Nephron (organoid): ENCODE results near the gene PODXL2.
"Not testable (repeated sequence)": the region's sequence is repeated elsewhere in the genome, so short reads cannot be mapped to it uniquely, and the experiment has no call there.

Experiments used
- H3K27ac Mint-ChIP-seq, 3 experiments: 2 replicates each; pipeline ENCODE4 v1.8.0; 2020; ENCODE audit warnings: mixed read lengths in 3 of 3, mild to moderate bottlenecking in 2 of 3, moderate library complexity in 1 of 3
- H3K27me3 Mint-ChIP-seq: 2 replicates; pipeline ENCODE4 v1.8.0; 2021; ENCODE audit warnings: low read depth, mild to moderate bottlenecking, moderate library complexity, mixed read lengths
- H3K36me3 Mint-ChIP-seq: 2 replicates; pipeline ENCODE4 v1.8.0; 2020; ENCODE audit warnings: low read depth, mixed read lengths
- H3K4me1 Mint-ChIP-seq: 2 replicates; pipeline ENCODE4 v1.8.0; 2020; ENCODE audit warnings: mixed read lengths
- H3K4me3 Mint-ChIP-seq, 3 experiments: 2 replicates each; pipeline ENCODE4 v1.8.0; 2020; ENCODE audit warnings: mild to moderate bottlenecking in 3 of 3, mixed read lengths in 3 of 3, moderate library complexity in 2 of 3
- H3K9me3 Mint-ChIP-seq: 2 replicates; pipeline ENCODE4 v1.8.0; 2020; ENCODE audit warnings: mixed read lengths
- TF ChIP-seq, protein P1 (sequence below), 3 experiments: fragments of 200-600 bp; sonication (generic); IDR thresholded peaks; one replicate each; pipeline ENCODE4 v1.5.0; 2021; ENCODE audit warnings: antibody characterized with exemption in 3 of 3; ENCODE audit not compliant: unreplicated experiment in 3 of 3

PODXL2 gene

GRCh38 chr3:127604035-127604434, 24.9 kb upstream of the PODXL2 start:
- peaks cover 61% of the 10 kb centered on the region for H3K36me3 Mint-ChIP-seq
- H3K27me3 Mint-ChIP-seq: no peaks in the 10 kb centered on the region
- peaks cover 6% of the 10 kb centered on the region for H3K4me1 Mint-ChIP-seq
- H3K9me3 Mint-ChIP-seq: no peaks in the 10 kb centered on the region
- H3K27ac Mint-ChIP-seq: no peak overlapping the region
- TF ChIP-seq, protein P1, sequence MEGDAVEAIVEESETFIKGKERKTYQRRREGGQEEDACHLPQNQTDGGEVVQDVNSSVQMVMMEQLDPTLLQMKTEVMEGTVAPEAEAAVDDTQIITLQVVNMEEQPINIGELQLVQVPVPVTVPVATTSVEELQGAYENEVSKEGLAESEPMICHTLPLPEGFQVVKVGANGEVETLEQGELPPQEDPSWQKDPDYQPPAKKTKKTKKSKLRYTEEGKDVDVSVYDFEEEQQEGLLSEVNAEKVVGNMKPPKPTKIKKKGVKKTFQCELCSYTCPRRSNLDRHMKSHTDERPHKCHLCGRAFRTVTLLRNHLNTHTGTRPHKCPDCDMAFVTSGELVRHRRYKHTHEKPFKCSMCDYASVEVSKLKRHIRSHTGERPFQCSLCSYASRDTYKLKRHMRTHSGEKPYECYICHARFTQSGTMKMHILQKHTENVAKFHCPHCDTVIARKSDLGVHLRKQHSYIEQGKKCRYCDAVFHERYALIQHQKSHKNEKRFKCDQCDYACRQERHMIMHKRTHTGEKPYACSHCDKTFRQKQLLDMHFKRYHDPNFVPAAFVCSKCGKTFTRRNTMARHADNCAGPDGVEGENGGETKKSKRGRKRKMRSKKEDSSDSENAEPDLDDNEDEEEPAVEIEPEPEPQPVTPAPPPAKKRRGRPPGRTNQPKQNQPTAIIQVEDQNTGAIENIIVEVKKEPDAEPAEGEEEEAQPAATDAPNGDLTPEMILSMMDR (IDR thresholded peaks at IDR 0.05; ENCODE audit: unreplicated experiment in 3 of 3): no peak
- H3K4me3 Mint-ChIP-seq: no peak overlapping the region

DNA sequence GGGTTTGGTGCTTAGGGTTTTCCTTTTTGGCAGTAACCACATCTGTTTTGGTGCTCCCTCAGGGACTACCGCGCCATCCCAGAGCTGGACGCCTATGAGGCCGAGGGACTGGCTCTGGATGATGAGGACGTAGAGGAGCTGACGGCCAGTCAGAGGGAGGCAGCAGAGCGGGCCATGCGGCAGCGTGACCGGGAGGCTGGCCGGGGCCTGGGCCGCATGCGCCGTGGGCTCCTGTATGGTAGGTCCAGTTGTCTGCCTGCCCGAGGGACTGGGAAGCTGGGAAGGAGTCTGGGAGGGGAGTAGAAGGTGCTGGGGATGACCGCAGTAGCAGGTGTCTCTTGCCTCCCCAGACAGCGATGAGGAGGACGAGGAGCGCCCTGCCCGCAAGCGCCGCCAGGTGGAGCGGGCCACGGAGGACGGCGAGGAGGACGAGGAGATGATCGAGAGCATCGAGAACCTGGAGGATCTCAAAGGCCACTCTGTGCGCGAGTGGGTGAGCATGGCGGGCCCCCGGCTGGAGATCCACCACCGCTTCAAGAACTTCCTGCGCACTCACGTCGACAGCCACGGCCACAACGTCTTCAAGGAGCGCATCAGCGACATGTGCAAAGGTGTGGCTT, 24.3 kb upstream of the PODXL2 start:
- H3K4me1 Mint-ChIP-seq: peaks cover 5% of the 10 kb centered on the region
- no peak overlapping the region for H3K27ac Mint-ChIP-seq
- peaks cover 66% of the 10 kb centered on the region for H3K36me3 Mint-ChIP-seq

GRCh38 chr3:127605547-127605946, 23.4 kb upstream of the PODXL2 start:
- H3K9me3 Mint-ChIP-seq, H3K27ac Mint-ChIP-seq, H3K27me3 Mint-ChIP-seq, H3K4me1 Mint-ChIP-seq, H3K4me3 Mint-ChIP-seq: not testable (repeated sequence)
- H3K36me3 Mint-ChIP-seq: peaks cover 75% of the 10 kb centered on the region

More for the DNA sequence above, 24.3 kb upstream of the PODXL2 start:
- Mint-ChIP-seq H3K27me3 (no peaks in the 10 kb centered on the region), H3K4me3 (no peak overlapping the region), H3K9me3 (no peaks in the 10 kb centered on the region)
- TF ChIP-seq, protein P1 (IDR thresholded peaks at IDR 0.05; ENCODE audit: unreplicated experiment in 3 of 3): no peak

GRCh38 chr3:127606086-127606805, 22.7 kb upstream of the PODXL2 start:
- Mint-ChIP-seq H3K36me3 (peaks cover 78% of the 10 kb centered on the region), H3K27me3 (no peaks in the 10 kb centered on the region), H3K9me3 (no peaks in the 10 kb centered on the region), H3K4me3 (no peak overlapping the region), H3K27ac (peak overlapping the region in 1 of 3 experiments; percentile 61), H3K4me1 (no peaks in the 10 kb centered on the region)
- TF ChIP-seq, protein P1 (IDR thresholded peaks at IDR 0.05; ENCODE audit: unreplicated experiment in 3 of 3): no peak

DNA sequence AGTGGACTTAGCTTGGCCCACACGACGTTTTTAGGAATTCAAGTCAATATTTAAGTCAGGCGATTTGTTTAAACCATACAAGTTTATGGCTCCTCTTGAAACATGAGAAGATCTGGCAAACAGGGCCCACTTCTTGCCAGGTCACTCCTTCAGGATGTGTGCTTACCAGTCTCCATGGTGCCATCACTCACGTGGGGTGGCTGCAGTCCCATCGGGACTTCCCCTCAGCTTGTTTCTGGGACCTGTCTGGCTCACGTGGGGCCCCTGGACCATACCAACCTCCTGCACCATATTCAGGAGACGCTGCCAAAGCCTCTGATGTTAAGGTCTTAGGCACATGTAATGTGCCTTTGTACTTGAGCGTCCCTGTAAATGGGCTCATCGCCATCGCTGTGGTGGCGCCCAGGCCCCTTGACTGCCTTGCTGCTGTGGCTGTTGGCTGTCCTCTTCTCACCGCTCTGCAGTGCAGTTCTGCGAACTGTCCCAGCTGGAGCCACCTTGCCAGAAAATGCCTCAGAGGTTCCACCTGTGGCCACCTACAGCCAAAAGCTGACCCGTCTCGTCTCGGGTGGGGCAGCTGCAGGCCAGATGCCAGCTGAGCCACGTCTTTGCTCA, 21.9 kb upstream of the PODXL2 start:
- TF ChIP-seq, protein P1 (IDR thresholded peaks at IDR 0.05; ENCODE audit: unreplicated experiment in 3 of 3): no peak
- H3K9me3 Mint-ChIP-seq: no peaks in the 10 kb centered on the region
- no peaks in the 10 kb centered on the region for H3K4me1 Mint-ChIP-seq
- H3K36me3 Mint-ChIP-seq: peaks cover 75% of the 10 kb centered on the region
- H3K27ac Mint-ChIP-seq: no peak overlapping the region
- no peak overlapping the region for H3K4me3 Mint-ChIP-seq
- H3K27me3 Mint-ChIP-seq: no peaks in the 10 kb centered on the region

DNA sequence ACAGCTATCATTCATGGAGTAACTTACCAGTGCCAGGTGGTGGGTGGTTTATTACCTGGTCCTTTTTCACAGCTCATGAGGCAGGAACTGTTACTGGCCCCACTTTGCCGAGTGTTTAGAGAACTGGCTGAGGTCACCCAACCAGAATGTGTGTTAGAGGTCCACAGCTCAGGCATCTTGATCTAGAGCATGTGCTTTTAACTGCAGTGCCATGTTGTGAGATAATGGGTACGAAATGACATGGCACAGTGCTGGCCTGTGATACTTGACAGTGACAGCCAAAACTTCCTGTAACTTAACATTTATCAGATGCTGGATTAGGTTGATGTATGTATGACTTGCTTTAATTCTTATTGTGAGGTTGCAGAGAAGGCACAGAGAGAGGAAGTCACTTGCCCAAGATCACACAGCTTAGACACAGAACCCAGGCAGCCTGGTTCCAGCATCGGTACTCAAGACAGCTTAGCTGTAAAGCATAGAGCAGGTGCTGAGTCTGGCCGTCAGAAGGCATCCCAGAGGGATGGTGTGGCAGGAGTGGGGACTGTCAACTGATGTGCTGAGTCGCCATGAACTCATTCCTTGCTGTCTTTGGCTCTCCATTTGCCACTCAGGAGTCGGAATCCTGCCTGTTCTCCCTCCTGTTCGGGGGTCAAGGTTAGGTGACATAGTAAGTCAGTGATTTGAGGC, 21.2 kb upstream of the PODXL2 start:
- Mint-ChIP-seq H3K27me3 (no peaks in the 10 kb centered on the region), H3K27ac (no peak overlapping the region), H3K4me1 (no peaks in the 10 kb centered on the region), H3K36me3 (peaks cover 75% of the 10 kb centered on the region), H3K9me3 (no peaks in the 10 kb centered on the region), H3K4me3 (no peak overlapping the region)
- TF ChIP-seq, protein P1 (IDR thresholded peaks at IDR 0.05; ENCODE audit: unreplicated experiment in 3 of 3): no peak
